Activated T-helper 1 cell treated with Interleukin-2 at 50 U/mL for 16 hours (primary cell): ENCODE measurements around the gene C1QBP.
"Not testable (repeated sequence)": the region's sequence is repeated elsewhere in the genome, so short reads cannot be mapped to it uniquely, and the experiment has no call there.

ENCODE experiments used
- DNase-seq: peaks from one replicate; pipeline ENCODE4 v3.0.0-alpha.2; 2020; ENCODE audit warnings: low read depth

Gene C1QBP

GRCh38 chr17:5431949-5432556, 6.9 kb downstream of the C1QBP start:
- DNase-seq, result no peak

- not testable (repeated sequence) for DNase-seq
Observed at GRCh38 chr17:5431234-5431633, 7.7 kb downstream of the C1QBP start.

DNA sequence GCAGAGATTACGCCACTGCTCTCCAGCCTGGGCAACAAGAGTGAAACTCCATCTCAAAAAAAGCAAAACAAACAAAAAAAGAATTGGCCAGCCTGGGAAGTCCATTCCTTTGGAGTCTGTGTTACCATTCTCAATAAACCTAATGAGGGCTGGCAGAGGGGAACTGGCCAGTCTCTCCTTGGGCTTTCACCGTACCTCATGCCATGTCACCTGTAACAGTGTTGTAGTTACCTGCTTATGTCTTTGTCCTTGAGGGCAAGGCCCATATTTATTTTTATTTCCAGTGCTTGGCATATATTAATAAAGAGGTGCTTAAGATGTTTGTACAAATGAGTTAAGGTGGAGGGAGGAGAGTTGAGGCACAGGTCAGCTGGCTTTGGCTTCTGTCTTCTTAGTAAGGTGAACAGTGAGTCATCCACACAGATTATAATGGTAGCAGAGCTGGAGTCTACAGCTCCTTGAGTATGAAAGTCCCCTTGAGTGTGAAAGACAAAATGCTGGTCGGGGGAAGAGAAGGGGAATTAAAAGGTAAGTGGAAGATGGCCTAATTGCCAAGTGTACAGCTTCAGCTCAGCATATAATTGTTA, 8.4 kb downstream of the C1QBP start:
- DNase-seq, result no peak

GRCh38 chr17:5429191-5429887, 9.6 kb downstream of the C1QBP start:
- DNase-seq, result no peak

DNA sequence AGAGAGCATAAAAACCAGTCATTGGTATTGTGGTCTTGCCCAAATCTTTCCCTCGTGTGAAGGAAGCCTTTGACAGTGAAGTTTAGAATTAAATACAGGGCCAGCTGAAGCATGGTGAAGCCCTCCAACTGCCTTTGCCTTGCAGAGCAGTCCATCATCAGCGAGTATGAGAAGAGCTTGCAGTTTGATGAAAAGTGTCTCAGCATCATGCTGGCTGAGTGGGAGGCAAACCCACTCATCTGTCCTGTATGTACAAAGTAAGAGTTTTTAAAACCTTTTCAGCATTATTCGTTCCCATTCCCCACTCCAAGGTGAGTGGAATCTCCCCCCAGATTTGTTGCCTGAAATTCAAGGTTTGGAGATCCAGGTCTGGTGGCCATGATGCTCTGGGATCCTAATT, 13.1 kb downstream of the C1QBP start:
- no peak for DNase-seq

- no peak for DNase-seq
Observed at GRCh38 chr17:5424909-5425308, 14.0 kb downstream of the C1QBP start.

GRCh38 chr17:5422505-5422904, 16.4 kb downstream of the C1QBP start:
- no peak for DNase-seq

DNA sequence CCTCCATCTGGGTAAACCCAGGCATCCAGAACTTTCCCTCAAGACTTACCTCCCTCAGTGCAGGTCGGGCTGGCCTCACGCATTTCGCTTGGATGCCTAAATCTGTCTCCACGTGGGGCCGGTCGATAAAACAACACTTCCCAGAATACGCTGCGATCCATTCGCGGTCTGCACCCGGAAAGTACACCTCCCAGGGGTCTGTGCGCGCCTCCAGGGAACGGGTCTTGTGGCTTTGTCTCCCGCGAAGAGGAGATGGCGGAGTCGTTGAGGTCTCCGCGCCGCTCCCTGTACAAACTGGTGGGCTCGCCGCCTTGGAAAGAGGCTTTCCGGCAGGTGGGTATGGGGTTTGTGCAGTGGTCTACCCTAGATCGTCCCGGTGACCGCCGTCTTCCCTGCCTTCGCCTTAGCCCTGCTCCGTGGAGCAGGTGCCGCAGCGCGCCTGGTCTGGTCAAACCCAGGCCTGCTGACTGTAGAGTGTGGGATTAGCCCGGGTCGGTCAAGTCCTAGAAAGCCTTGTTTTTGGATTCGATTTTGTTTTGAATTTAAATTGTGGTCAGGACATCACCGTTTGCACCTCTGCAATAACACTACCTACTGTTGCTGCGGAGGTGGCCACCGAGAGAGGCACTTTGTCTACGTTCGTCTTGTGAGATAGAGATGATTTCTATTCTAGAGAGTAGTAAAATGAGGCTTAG, 18.8 kb downstream of the C1QBP start, which contains the start of gene RPAIN:
RPAIN (plus strand) TSS at position 224 of the 695 bp plus-strand sequence; CDS start at position 253, 29 bp downstream.
- DNase-seq, result peak; percentile 73

- peak; percentile 91 for DNase-seq
Observed at GRCh38 chr17:5419356-5419958, 19.5 kb downstream of the C1QBP start, which contains the start of gene NUP88. NUP88 (minus strand) TSS chr17:5419662; CDS start chr17:5419650, 12 bp downstream.

- DNase-seq, result peak; percentile 24
Observed at GRCh38 chr17:5418858-5419355, 20.0 kb downstream of the C1QBP start.

- no peak for DNase-seq
Observed at GRCh38 chr17:5416901-5417300, 22.1 kb downstream of the C1QBP start.

- no peak for DNase-seq
Observed at GRCh38 chr17:5413682-5414081, 25.3 kb downstream of the C1QBP start.

GRCh38 chr17:5410594-5411272, 28.2 kb downstream of the C1QBP start:
- DNase-seq, result no peak

DNA sequence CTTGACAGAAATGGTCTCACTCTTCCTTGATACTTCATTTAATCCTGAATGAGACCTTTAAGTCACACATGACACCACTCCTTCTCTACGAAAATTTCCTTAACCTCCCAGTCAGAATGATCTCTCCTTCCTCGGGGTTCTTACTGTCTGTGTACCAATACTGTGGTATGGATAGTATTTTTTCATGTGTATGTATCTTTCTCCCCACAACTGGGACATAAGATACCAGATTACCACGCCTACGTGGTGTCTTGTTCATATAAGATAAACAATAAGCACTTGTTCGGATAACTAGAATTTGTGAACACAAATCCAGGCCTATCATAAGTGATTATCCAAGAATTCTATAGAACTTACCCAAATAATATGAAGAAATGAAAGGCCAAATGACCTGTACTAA, 30.8 kb downstream of the C1QBP start:
- DNase-seq, result no peak

GRCh38 chr17:5405400-5405799, 33.6 kb downstream of the C1QBP start:
- no peak for DNase-seq

DNA sequence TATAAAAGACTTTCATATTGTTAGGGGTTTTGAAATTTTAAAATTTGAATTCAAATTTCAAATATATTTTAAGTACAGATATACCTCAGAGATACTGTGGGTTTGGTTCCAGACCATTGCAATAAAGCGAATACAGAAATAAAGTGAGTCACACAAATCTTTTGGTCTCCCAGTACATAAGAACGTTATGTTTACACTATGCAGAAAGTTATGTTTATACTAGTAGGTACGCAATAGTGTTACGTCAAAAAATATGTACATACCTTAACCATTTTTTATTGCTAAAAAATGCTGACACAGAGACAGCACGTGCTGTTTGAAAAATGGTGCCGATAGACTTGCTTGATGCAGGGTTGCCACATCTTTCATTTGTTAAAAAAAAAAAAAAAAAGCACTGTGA, 39.2 kb downstream of the C1QBP start:
- DNase-seq, result no peak

- DNase-seq, result no peak
Observed at GRCh38 chr17:5396612-5397011, 42.3 kb downstream of the C1QBP start.

DNA sequence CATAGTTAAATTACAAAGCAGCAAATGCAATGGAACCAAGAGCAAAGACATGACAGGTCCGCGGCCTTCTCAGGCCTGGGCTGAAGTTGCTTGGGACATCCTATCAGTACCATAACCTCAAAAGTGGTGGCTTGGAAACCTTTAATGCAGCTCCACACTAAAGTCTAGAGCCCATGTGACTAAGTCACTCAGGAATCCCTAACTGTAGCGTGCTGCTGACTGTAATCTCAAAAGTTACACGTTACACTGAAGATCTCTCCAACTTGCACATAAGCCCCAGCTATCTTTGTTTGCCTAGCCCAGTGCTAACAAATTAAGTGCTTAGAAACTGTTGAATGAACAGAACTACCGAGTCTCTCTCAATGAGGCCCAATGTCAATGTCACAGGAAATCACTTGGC, 47.3 kb downstream of the C1QBP start:
- DNase-seq, result no peak
